Activated T-cell treated with anti-CD3 and anti-CD28 coated beads, Interleukin-2, amount 50 U/mL, for 72 hours (primary cell): ENCODE measurements around the gene TSHR. TPM values are rescaled to one million over a fixed set of nuclear protein-coding genes. Genes with fewer than 3 reads are reported as not detected.

ENCODE experiments used
- ATAC-seq, 2 donors: fragments of 150-1000 bp; cut with Tn5 transposase; replicated peaks in 1 of 2; 2 replicates each; pipeline ENCODE4 v1.10.0; 2021; ENCODE audit warnings: moderate library complexity in 2 of 2, mild to moderate bottlenecking in 1 of 2
- DNase-seq, 2 donors: peaks; one replicate each; pipeline ENCODE4 v3.0.0; 2021 to 2022; ENCODE audit warnings: mixed read lengths in 1 of 2
- H3K27ac Mint-ChIP-seq: one replicate; pipeline ENCODE4 v1.8.0; 2022; ENCODE audit warnings: mild to moderate bottlenecking, moderate library complexity, mixed read lengths
- H3K27me3 Mint-ChIP-seq: one replicate; pipeline ENCODE4 v1.8.0; 2022; ENCODE audit warnings: low read depth, mixed read lengths
- H3K36me3 Mint-ChIP-seq, 2 donors: one replicate each; pipeline ENCODE4 v1.8.0; 2022; ENCODE audit warnings: mixed read lengths in 2 of 2, mild to moderate bottlenecking in 1 of 2; ENCODE audit not compliant: insufficient read depth in 2 of 2
- H3K4me1 Mint-ChIP-seq: one replicate; pipeline ENCODE4 v1.8.0; 2022; ENCODE audit warnings: low read depth, mixed read lengths
- H3K4me3 Mint-ChIP-seq, 2 donors: one replicate each; pipeline ENCODE4 v1.8.0; 2022; ENCODE audit warnings: mild to moderate bottlenecking in 2 of 2, mixed read lengths in 2 of 2, moderate library complexity in 2 of 2
- H3K9me3 Mint-ChIP-seq, 2 donors: one replicate each; pipeline ENCODE4 v1.8.0; 2022; ENCODE audit warnings: mixed read lengths in 2 of 2
- total RNA-seq, 2 donors: library from RNA; stranded (reverse); gene quantifications; one replicate each; pipeline ENCODE4 v1.2.3, GENCODE V29; 2022

TSHR gene
- total RNA-seq, 2 donors from 2014 or later: not detected

GRCh38 chr14:81068176-81068782 lies 112.9 kb downstream of the TSHR start:
- H3K4me3 Mint-ChIP-seq: no peak overlapping the region
- peaks cover 3 to 4% of the 10 kb centered on the region in 2 donors for H3K36me3 Mint-ChIP-seq
- no peak for DNase-seq
- peaks cover 3 to 6% of the 10 kb centered on the region in 2 donors for H3K9me3 Mint-ChIP-seq
- no peak overlapping the region for H3K27ac Mint-ChIP-seq
- no peak for ATAC-seq
- H3K27me3 Mint-ChIP-seq: no peaks in the 10 kb centered on the region
- H3K4me1 Mint-ChIP-seq: no peaks in the 10 kb centered on the region

- H3K4me1 Mint-ChIP-seq: no peaks in the 10 kb centered on the region
- H3K9me3 Mint-ChIP-seq: peaks cover 3 to 6% of the 10 kb centered on the region in 2 donors
- peaks cover 3 to 4% of the 10 kb centered on the region in 2 donors for H3K36me3 Mint-ChIP-seq
- H3K27ac Mint-ChIP-seq: no peak overlapping the region
- ATAC-seq (no peak), DNase-seq (no peak)
- H3K4me3 Mint-ChIP-seq: no peak overlapping the region
- no peaks in the 10 kb centered on the region for H3K27me3 Mint-ChIP-seq
These were observed 115.1 kb downstream of the TSHR start for GRCh38 chr14:81070511-81070910.

- ATAC-seq (no peak), DNase-seq (no peak)
- no peaks in the 10 kb centered on the region for H3K27me3 Mint-ChIP-seq
- H3K27ac Mint-ChIP-seq: no peak overlapping the region
- no peaks in the 10 kb centered on the region for H3K9me3 Mint-ChIP-seq
- H3K4me1 Mint-ChIP-seq: no peaks in the 10 kb centered on the region
- no peak overlapping the region for H3K4me3 Mint-ChIP-seq
- H3K36me3 Mint-ChIP-seq: no peaks in the 10 kb centered on the region
These were observed 130.2 kb downstream of the TSHR start for GRCh38 chr14:81085596-81085995.

- no peaks in the 10 kb centered on the region for H3K27me3 Mint-ChIP-seq
- H3K4me1 Mint-ChIP-seq: no peaks in the 10 kb centered on the region
- H3K27ac Mint-ChIP-seq: no peak overlapping the region
- DNase-seq (no peak), ATAC-seq (no peak)
- H3K36me3 Mint-ChIP-seq: no peaks in the 10 kb centered on the region
- H3K9me3 Mint-ChIP-seq: no peaks in the 10 kb centered on the region
- H3K4me3 Mint-ChIP-seq: no peak overlapping the region
These were observed 131.8 kb downstream of the TSHR start for GRCh38 chr14:81087230-81087629.

GRCh38 chr14:81091139-81091538 lies 135.7 kb downstream of the TSHR start:
- Mint-ChIP-seq H3K4me3 (no peak overlapping the region), H3K27me3 (no peaks in the 10 kb centered on the region), H3K9me3 (no peaks in the 10 kb centered on the region), H3K4me1 (no peaks in the 10 kb centered on the region), H3K27ac (no peak overlapping the region), H3K36me3 (no peaks in the 10 kb centered on the region)
- DNase-seq: no peak
- no peak for ATAC-seq

GRCh38 chr14:81091660-81092059 lies 136.2 kb downstream of the TSHR start:
- no peaks in the 10 kb centered on the region for H3K36me3 Mint-ChIP-seq
- H3K27me3 Mint-ChIP-seq: no peaks in the 10 kb centered on the region
- ATAC-seq: no peak
- H3K4me1 Mint-ChIP-seq: no peaks in the 10 kb centered on the region
- H3K27ac Mint-ChIP-seq: no peak overlapping the region
- DNase-seq: no peak
- H3K9me3 Mint-ChIP-seq: no peaks in the 10 kb centered on the region
- no peak overlapping the region for H3K4me3 Mint-ChIP-seq

GRCh38 chr14:81093651-81094050 lies 138.2 kb downstream of the TSHR start:
- Mint-ChIP-seq H3K27ac (no peak overlapping the region), H3K36me3 (no peaks in the 10 kb centered on the region), H3K27me3 (no peaks in the 10 kb centered on the region), H3K4me3 (no peak overlapping the region), H3K9me3 (no peaks in the 10 kb centered on the region), H3K4me1 (no peaks in the 10 kb centered on the region)
- ATAC-seq (no peak), DNase-seq (no peak)

- Mint-ChIP-seq H3K9me3 (no peaks in the 10 kb centered on the region), H3K4me3 (no peak overlapping the region), H3K36me3 (no peaks in the 10 kb centered on the region), H3K27me3 (no peaks in the 10 kb centered on the region), H3K4me1 (no peaks in the 10 kb centered on the region), H3K27ac (no peak overlapping the region)
- no peak for DNase-seq
- no peak for ATAC-seq
These were observed 140.1 kb downstream of the TSHR start for GRCh38 chr14:81095539-81095938.

- no peaks in the 10 kb centered on the region for H3K9me3 Mint-ChIP-seq
- no peaks in the 10 kb centered on the region for H3K27me3 Mint-ChIP-seq
- ATAC-seq (no peak), DNase-seq (no peak)
- no peaks in the 10 kb centered on the region for H3K4me1 Mint-ChIP-seq
- no peak overlapping the region for H3K27ac Mint-ChIP-seq
- no peak overlapping the region for H3K4me3 Mint-ChIP-seq
- no peaks in the 10 kb centered on the region for H3K36me3 Mint-ChIP-seq
These were observed 141.2 kb downstream of the TSHR start for GRCh38 chr14:81096656-81097055.

- Mint-ChIP-seq H3K4me1 (no peaks in the 10 kb centered on the region), H3K4me3 (no peak overlapping the region), H3K9me3 (no peaks in the 10 kb centered on the region), H3K27ac (no peak overlapping the region), H3K27me3 (no peaks in the 10 kb centered on the region), H3K36me3 (no peaks in the 10 kb centered on the region)
- no peak for ATAC-seq
- DNase-seq: no peak
These were observed 146.8 kb downstream of the TSHR start for GRCh38 chr14:81102217-81102616.

- Mint-ChIP-seq H3K27ac (no peak overlapping the region), H3K9me3 (no peaks in the 10 kb centered on the region), H3K27me3 (no peaks in the 10 kb centered on the region), H3K36me3 (no peaks in the 10 kb centered on the region), H3K4me1 (no peaks in the 10 kb centered on the region), H3K4me3 (no peak overlapping the region)
- DNase-seq (no peak), ATAC-seq (no peak)
These were observed 148.0 kb downstream of the TSHR start for GRCh38 chr14:81103443-81103842.

GRCh38 chr14:81105378-81105777 lies 150.0 kb downstream of the TSHR start:
- no peaks in the 10 kb centered on the region for H3K36me3 Mint-ChIP-seq
- H3K27me3 Mint-ChIP-seq: no peaks in the 10 kb centered on the region
- DNase-seq: no peak
- ATAC-seq: no peak
- no peaks in the 10 kb centered on the region for H3K4me1 Mint-ChIP-seq
- H3K27ac Mint-ChIP-seq: no peak overlapping the region
- H3K9me3 Mint-ChIP-seq: no peaks in the 10 kb centered on the region
- H3K4me3 Mint-ChIP-seq: no peak overlapping the region

- no peaks in the 10 kb centered on the region for H3K36me3 Mint-ChIP-seq
- H3K4me3 Mint-ChIP-seq: no peak overlapping the region
- no peaks in the 10 kb centered on the region for H3K27me3 Mint-ChIP-seq
- no peak overlapping the region for H3K27ac Mint-ChIP-seq
- no peaks in the 10 kb centered on the region for H3K4me1 Mint-ChIP-seq
- no peak for DNase-seq
- no peaks in the 10 kb centered on the region for H3K9me3 Mint-ChIP-seq
- no peak for ATAC-seq
These were observed 150.5 kb downstream of the TSHR start for GRCh38 chr14:81105961-81106360.

- H3K4me1 Mint-ChIP-seq: no peaks in the 10 kb centered on the region
- H3K27me3 Mint-ChIP-seq: no peaks in the 10 kb centered on the region
- DNase-seq (no peak), ATAC-seq (no peak)
- no peaks in the 10 kb centered on the region for H3K36me3 Mint-ChIP-seq
- H3K27ac Mint-ChIP-seq: no peak overlapping the region
- no peak overlapping the region for H3K4me3 Mint-ChIP-seq
- no peaks in the 10 kb centered on the region for H3K9me3 Mint-ChIP-seq
These were observed 154.8 kb downstream of the TSHR start for GRCh38 chr14:81110186-81110585.
